OCI-LY7 (cell line): ENCODE data around the gene CRNN. TPM values are rescaled to one million over a fixed set of nuclear protein-coding genes. Genes with fewer than 3 reads are reported as not detected.

Experiments used
- BruUV-seq: library from RNA; stranded (reverse); fragments of 400-500 nt; replicated peaks from 2 replicates; lab custom pipeline; 2021; lab: Mats Ljungman, UMichigan
- CTCF ChIA-PET: fragments of 300-600 bp; sonication (Branson Sonifier 250); formaldehyde crosslinking; loops from one replicate; lab custom pipeline; 2022; ENCODE audit warnings: antibody characterized with exemption; ENCODE audit not compliant: unreplicated experiment; lab: Charles Lee
- POLR2A ChIA-PET: fragments of 300-600 bp; sonication (Branson Sonifier 250); formaldehyde crosslinking; loops from one replicate; lab custom pipeline; 2022; ENCODE audit warnings: antibody characterized with exemption; lab: Charles Lee
- DNase-seq: peaks from one replicate; pipeline ENCODE4 v3.0.0-alpha.2; 2015; ENCODE audit warnings: low spot score
- H2AFZ ChIP-seq: fragments of 200-600 bp; sonication (generic), shearing (Covaris generic); 2 replicates; pipeline ENCODE4 v1.6.1; 2014; ENCODE audit warnings: mild to moderate bottlenecking, antibody characterized with exemption, low read length, moderate library complexity
- H3K27ac ChIP-seq: fragments of 200-600 bp; sonication (generic); 2 replicates; pipeline ENCODE4 v1.5.1; 2014; ENCODE audit warnings: mixed run types, low read depth, mild to moderate bottlenecking, moderate library complexity, low read length, inconsistent platforms; ENCODE audit not compliant: poor library complexity, severe bottlenecking
- H3K36me3 ChIP-seq: fragments of 200-600 bp; sonication (generic); 2 replicates; pipeline ENCODE4 v1.6.1; 2014; ENCODE audit warnings: mild to moderate bottlenecking, antibody characterized with exemption, low read length, moderate library complexity, mixed read lengths; ENCODE audit not compliant: insufficient read depth
- H3K4me1 ChIP-seq: fragments of 200-600 bp; sonication (generic); 2 replicates; pipeline ENCODE4 v1.5.1; 2014; ENCODE audit warnings: mild to moderate bottlenecking, low read length; ENCODE audit not compliant: insufficient read depth, poor library complexity, severe bottlenecking
- H3K4me2 ChIP-seq: fragments of 200-600 bp; sonication (generic); 2 replicates; pipeline ENCODE4 v1.6.1; 2014; ENCODE audit warnings: mild to moderate bottlenecking, low read length
- H3K4me3 ChIP-seq: fragments of 200-600 bp; sonication (generic); 2 replicates; pipeline ENCODE4 v1.5.1; 2014; ENCODE audit warnings: mild to moderate bottlenecking, low read depth, low read length; ENCODE audit not compliant: poor library complexity, severe bottlenecking
- H3K79me2 ChIP-seq: fragments of 200-600 bp; sonication (generic); 2 replicates; pipeline ENCODE4 v1.6.1; 2016; ENCODE audit warnings: low read depth, mild to moderate bottlenecking, low read length, moderate library complexity, mixed read lengths; ENCODE audit not compliant: insufficient read depth
- H3K9me2 ChIP-seq: fragments of 200-600 bp; sonication (generic); 2 replicates; pipeline ENCODE4 v1.6.1; 2016; ENCODE audit warnings: mild to moderate bottlenecking, low read length, mixed read lengths; ENCODE audit not compliant: insufficient read depth
- H3K9me3 ChIP-seq: fragments of 200-600 bp; sonication (generic); 2 replicates; pipeline ENCODE4 v1.6.1; 2014; ENCODE audit warnings: mild to moderate bottlenecking, mixed run types, low read length, mixed read lengths
- H4K20me1 ChIP-seq: fragments of 200-600 bp; sonication (generic); 2 replicates; pipeline ENCODE4 v1.6.1; 2014; ENCODE audit warnings: mild to moderate bottlenecking, antibody characterized with exemption, low read length, moderate library complexity, mixed read lengths; ENCODE audit not compliant: insufficient read depth
- CTCF ChIP-seq: fragments of 200-600 bp; sonication (generic); conservative IDR thresholded peaks from 2 replicates; pipeline ENCODE4 v1.5.1; 2014; ENCODE audit warnings: mild to moderate bottlenecking, antibody characterized with exemption, low read length, moderate library complexity, mixed read lengths
- EZH2phosphoT487 ChIP-seq: fragments of 200-600 bp; sonication (generic); IDR thresholded peaks from 2 replicates; pipeline ENCODE4 v1.6.1; 2018; ENCODE audit warnings: low read depth, borderline replicate concordance, mild to moderate bottlenecking, mixed run types, antibody characterized with exemption, low read length, moderate library complexity, mixed read lengths
- intact Hi-C: fragments of 100-400 bp; cut with micrococcal nuclease; formaldehyde crosslinking; loops from one replicate; pipeline ENCODE4 v1.10.0; 2022; ENCODE audit not compliant: unreplicated experiment
- total RNA-seq, 2 experiments: library from RNA; depleted of rRNA in 1 of 2; stranded (reverse); fragments of >200 nt in 1 of 2; shearing (Covaris generic) in 1 of 2; gene quantifications; 2 replicates each; pipeline ENCODE4 v1.2.3, GENCODE V29; 2014 to 2022

The CRNN gene
- total RNA-seq, 2 experiments from 2014 or later, result not detected

GRCh38 chr1:152458384-152459185 lies 44.5 kb upstream of the CRNN start:
- Histone ChIP-seq H3K36me3 (no peaks in the 10 kb centered on the region), H3K4me2 (no peak overlapping the region), H3K27ac (no peak overlapping the region), H3K9me3 (no peaks in the 10 kb centered on the region; the same call in 1 of the 2 replicates), H3K9me2 (no peaks in the 10 kb centered on the region), H3K4me3 (no peak overlapping the region), H4K20me1 (no peaks in the 10 kb centered on the region), H2AFZ (peak overlapping the region; percentile 46; the same call in 1 of the 2 replicates), H3K4me1 (peaks cover 5% of the 10 kb centered on the region), H3K79me2 (no peaks in the 10 kb centered on the region)
- TF ChIP-seq CTCF (peak; percentile 87), EZH2phosphoT487 (no peak)
- POLR2A ChIA-PET, result interaction anchor here (0.6 to 1.0 kb wide), 2 partner anchors 173 to 410 kb away, joined by 3 read pairs; no protein-coding TSS in a partner anchor
- DNase-seq, result peak; percentile 74
- BruUV-seq, result no TSS peak
- CTCF ChIA-PET, result interaction anchor here (0.7 to 1.5 kb wide), 6 partner anchors 9 to 405 kb away, joined by 3 to 6 read pairs (median 3); no protein-coding TSS in a partner anchor
- intact Hi-C loops, result loop anchor here (1.0 to 5.0 kb wide), 3 partner anchors 59 to 406 kb away; no protein-coding TSS in a partner anchor

- CTCF ChIA-PET, result no interaction called here
Measured at GRCh38 chr1:152457561-152457960, 43.5 kb upstream of the CRNN start.

More at GRCh38 chr1:152457561-152457960, 43.5 kb upstream of the CRNN start:
- no TSS peak for BruUV-seq
- Histone ChIP-seq H3K4me3 (no peak overlapping the region), H4K20me1 (no peaks in the 10 kb centered on the region), H3K9me3 (no peaks in the 10 kb centered on the region; the same call in 1 of the 2 replicates), H3K36me3 (no peaks in the 10 kb centered on the region), H3K27ac (no peak overlapping the region), H3K4me1 (peaks cover 5% of the 10 kb centered on the region), H3K9me2 (no peaks in the 10 kb centered on the region), H3K4me2 (no peak overlapping the region), H2AFZ (no peak overlapping the region), H3K79me2 (no peaks in the 10 kb centered on the region)
- intact Hi-C loops, result loop anchor here (5.0 kb wide), 2 partner anchors 110 to 405 kb away; no protein-coding TSS in a partner anchor
- POLR2A ChIA-PET, result no interaction called here
- TF ChIP-seq EZH2phosphoT487, result no peak
- TF ChIP-seq CTCF, result no peak
- no peak for DNase-seq
